ENCODE results near the gene ABCE1. TPM values are rescaled to one million over a fixed set of nuclear protein-coding genes. Genes with fewer than 3 reads are reported as not detected.

ABCE1 gene
- 45.6 and 46.5 TPM in 2 replicates for total RNA-seq
- long read RNA-seq, transcript ABCE1-201 (18 exons, 3,921 nt): major isoform, 109 of 180 reads
- long read RNA-seq, partial matches to known transcripts: 52 of 180 reads
- long read RNA-seq, other reads (novel, unspliced or antisense): 19 of 180 reads

GRCh38 chr4:145097821-145098674 lies at the start of gene ABCE1, which contains the start of gene ANAPC10:
ABCE1 (plus strand) TSS chr4:145098311; CDS start chr4:145104413, 6,102 bp downstream.
ANAPC10 (minus strand) TSS chr4:145098196; CDS start chr4:145096099, 2,097 bp downstream.
- DNase-seq (ENCODE audit: extremely low spot score, unreplicated experiment): peak; percentile 97
- Mint-ChIP-seq H3K4me1 (ENCODE audit: unreplicated experiment) (peaks cover 29% of the 10 kb centered on the region), H3K36me3 (ENCODE audit: unreplicated experiment) (peaks cover 25% of the 10 kb centered on the region), H3K9me3 (ENCODE audit: unreplicated experiment) (peaks cover 17% of the 10 kb centered on the region), H3K4me3 (ENCODE audit: unreplicated experiment) (peak within 1 kb of the TSS; percentile 98), H3K27me3 (ENCODE audit: unreplicated experiment) (no peaks in the 10 kb centered on the region), H3K27ac (ENCODE audit: unreplicated experiment) (peak within 1 kb of the TSS; percentile 100)
- peak; percentile 60 for TF ChIP-seq CTCF (IDR thresholded peaks at IDR 0.05)

GRCh38 chr4:145048817-145049216 lies 49.3 kb upstream of the ABCE1 start:
- Mint-ChIP-seq H3K4me1 (ENCODE audit: unreplicated experiment) (peaks cover 30% of the 10 kb centered on the region), H3K27ac (ENCODE audit: unreplicated experiment) (no peak overlapping the region), H3K9me3 (ENCODE audit: unreplicated experiment) (no peaks in the 10 kb centered on the region), H3K27me3 (ENCODE audit: unreplicated experiment) (no peaks in the 10 kb centered on the region), H3K4me3 (ENCODE audit: unreplicated experiment) (no peak overlapping the region), H3K36me3 (ENCODE audit: unreplicated experiment) (peaks cover 19% of the 10 kb centered on the region)
- DNase-seq (ENCODE audit: extremely low spot score, unreplicated experiment): no peak
- TF ChIP-seq CTCF (IDR thresholded peaks at IDR 0.05): no peak

GRCh38 chr4:145049241-145049640 lies 48.9 kb upstream of the ABCE1 start:
- Mint-ChIP-seq H3K27me3 (ENCODE audit: unreplicated experiment) (no peaks in the 10 kb centered on the region), H3K4me1 (ENCODE audit: unreplicated experiment) (peaks cover 26% of the 10 kb centered on the region), H3K27ac (ENCODE audit: unreplicated experiment) (no peak overlapping the region), H3K4me3 (ENCODE audit: unreplicated experiment) (no peak overlapping the region), H3K9me3 (ENCODE audit: unreplicated experiment) (no peaks in the 10 kb centered on the region), H3K36me3 (ENCODE audit: unreplicated experiment) (peaks cover 19% of the 10 kb centered on the region)
- TF ChIP-seq CTCF (IDR thresholded peaks at IDR 0.05): no peak
- DNase-seq (ENCODE audit: extremely low spot score, unreplicated experiment): no peak

- TF ChIP-seq CTCF (IDR thresholded peaks at IDR 0.05): no peak
Observed at GRCh38 chr4:145055533-145056257, 42.4 kb upstream of the ABCE1 start.

More at GRCh38 chr4:145055533-145056257, 42.4 kb upstream of the ABCE1 start:
- Mint-ChIP-seq H3K4me1 (ENCODE audit: unreplicated experiment) (peaks cover 9% of the 10 kb centered on the region), H3K27ac (ENCODE audit: unreplicated experiment) (no peak overlapping the region), H3K27me3 (ENCODE audit: unreplicated experiment) (no peaks in the 10 kb centered on the region), H3K36me3 (ENCODE audit: unreplicated experiment) (peaks cover 11% of the 10 kb centered on the region), H3K9me3 (ENCODE audit: unreplicated experiment) (no peaks in the 10 kb centered on the region), H3K4me3 (ENCODE audit: unreplicated experiment) (no peak overlapping the region)
- no peak for DNase-seq (ENCODE audit: extremely low spot score, unreplicated experiment)

Measured in osteocyte (in vitro differentiated cells).